GM21515 (cell line): Measurements from ENCODE around the gene CD69.
A peak's percentile ranks its signal among the peaks of the same experiment; 100 is the strongest.
"Not testable (repeated sequence)": the region's sequence is repeated elsewhere in the genome, so short reads cannot be mapped to it uniquely, and the experiment has no call there.

Experiments
- ATAC-seq: cut with Tn5 transposase; IDR thresholded peaks from one replicate; pipeline ENCODE4 v1.9.1; 2021; ENCODE audit not compliant: unreplicated experiment

The CD69 gene

DNA sequence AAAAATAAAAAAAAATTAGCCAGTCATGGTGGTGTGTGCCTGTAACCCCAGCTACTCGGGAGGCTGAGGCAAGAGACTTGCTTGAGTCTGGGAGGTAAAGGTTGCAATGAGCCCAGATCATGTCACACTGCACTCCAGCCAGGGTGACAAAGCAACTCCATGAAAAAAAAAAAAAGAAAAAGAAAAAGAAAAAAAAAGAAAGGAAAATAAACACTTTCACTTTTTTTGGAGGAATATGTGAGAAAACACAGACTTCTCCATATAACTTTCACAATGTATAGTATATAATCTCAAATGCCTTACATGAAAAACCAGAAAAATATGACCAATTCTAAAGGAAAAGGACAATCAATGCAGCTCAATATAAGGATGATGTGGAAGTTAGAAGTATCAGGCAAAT is 36.7 kb downstream of the CD69 start:
- ATAC-seq, result no peak

GRCh38 chr12:9721394-9722092 is 39.2 kb downstream of the CD69 start:
- peak; percentile 65 for ATAC-seq

DNA sequence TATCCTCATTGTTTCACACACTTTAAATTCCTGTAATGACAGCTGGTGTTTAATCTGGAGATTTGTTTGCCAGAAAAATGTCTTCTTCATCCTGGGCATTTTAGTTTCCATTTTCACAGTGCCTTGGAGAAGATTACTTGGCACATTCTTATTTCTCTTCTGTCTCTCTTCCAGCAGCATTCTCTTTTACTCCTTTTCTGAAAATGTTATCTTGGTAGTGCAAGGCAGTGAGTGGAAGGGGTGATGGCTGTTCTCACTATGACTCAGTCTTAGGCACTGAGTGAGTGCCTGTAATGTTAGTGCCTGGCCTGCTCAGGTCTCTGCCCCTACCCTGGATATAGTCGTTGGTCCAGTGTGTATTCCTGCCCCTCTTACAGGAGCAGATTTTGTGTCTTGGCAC is 40.9 kb downstream of the CD69 start:
- ATAC-seq, result no peak

DNA sequence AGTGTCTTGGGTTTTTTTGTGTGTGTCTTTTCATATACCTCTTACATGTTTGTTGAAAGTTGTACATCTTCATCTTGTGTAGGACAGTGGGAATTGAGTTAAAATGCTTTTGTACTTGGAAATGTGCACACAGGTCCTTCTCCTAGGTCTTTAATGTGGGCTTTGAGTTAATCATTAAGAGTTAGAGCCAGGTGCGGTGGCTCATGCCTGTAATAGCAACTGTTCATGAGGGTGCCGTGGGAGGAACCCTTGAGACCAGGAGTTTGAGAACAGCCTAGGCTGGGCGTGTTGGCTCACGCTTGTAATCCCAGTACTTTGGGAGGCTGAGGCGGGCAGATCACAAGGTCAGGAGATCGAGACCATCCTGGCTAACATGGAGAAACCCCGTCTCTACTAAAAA is 41.7 kb downstream of the CD69 start:
- no peak for ATAC-seq

- ATAC-seq, result no peak
Observed at GRCh38 chr12:9717070-9717925, 43.4 kb downstream of the CD69 start.

DNA sequence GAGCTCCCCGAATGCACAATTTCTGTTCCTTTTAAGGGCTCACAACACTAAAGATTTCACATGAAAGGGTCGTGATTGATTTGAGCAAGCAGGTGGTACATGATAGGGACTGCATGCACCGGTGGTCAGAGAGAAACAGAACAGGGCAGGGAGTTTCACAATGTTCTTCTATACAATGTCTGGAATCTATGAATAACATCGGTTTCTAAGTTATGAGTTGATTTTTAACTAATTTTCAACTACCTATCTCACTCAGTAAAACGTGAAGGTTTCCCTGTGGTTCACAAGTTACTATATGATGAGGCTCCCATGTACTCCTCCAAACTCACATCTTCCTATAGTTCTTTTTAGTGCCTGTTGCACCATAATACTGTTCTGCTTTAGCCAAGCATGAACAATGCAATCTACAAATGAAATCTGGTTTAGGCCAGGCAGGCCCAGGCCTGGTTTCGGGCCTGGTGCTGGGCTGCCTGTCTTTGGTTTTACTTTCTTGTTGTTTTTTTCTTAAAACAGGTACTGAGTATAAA is 47.6 kb downstream of the CD69 start:
- peak; percentile 73 for ATAC-seq

GRCh38 chr12:9711664-9712063 is 49.0 kb downstream of the CD69 start:
- no peak for ATAC-seq

DNA sequence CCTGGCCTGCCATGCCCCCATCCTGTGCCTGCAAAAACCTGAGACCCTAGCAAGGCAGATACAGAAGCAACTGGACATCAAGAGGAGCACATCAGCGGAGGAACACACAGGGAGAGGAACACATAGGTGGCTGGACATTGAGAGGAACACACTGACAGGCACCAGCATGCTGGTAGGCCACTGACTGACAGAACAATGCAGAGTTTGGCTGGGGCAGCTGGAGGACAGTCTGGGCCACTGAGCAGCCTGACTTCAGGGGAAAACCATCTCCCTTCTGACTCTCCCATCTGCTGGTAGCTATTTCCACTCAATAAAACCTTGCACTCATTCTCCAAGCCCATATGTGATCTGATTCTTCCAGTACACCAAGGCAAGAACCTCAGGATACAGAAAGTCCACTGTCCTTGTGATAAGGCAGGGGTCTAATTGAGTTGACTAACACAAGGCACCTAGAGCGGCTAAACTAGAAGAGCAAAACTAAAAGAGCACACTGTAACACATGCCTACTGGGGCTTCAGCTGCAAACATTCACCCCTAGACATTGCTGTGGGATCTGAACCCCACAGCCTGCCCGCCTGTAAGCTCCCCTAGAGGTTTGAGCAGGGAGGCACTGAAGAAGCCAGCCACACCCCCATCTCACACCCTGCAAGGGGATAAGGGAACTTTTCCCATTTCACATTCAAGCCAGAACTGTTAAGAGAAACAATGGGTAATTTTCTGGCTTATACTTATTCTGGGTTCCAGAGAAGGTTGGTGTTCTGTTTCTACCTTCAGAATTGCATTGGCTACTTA is 49.9 kb downstream of the CD69 start:
- ATAC-seq, result no peak

GRCh38 chr12:9708853-9709252 is 51.8 kb downstream of the CD69 start:
- ATAC-seq, result no peak

DNA sequence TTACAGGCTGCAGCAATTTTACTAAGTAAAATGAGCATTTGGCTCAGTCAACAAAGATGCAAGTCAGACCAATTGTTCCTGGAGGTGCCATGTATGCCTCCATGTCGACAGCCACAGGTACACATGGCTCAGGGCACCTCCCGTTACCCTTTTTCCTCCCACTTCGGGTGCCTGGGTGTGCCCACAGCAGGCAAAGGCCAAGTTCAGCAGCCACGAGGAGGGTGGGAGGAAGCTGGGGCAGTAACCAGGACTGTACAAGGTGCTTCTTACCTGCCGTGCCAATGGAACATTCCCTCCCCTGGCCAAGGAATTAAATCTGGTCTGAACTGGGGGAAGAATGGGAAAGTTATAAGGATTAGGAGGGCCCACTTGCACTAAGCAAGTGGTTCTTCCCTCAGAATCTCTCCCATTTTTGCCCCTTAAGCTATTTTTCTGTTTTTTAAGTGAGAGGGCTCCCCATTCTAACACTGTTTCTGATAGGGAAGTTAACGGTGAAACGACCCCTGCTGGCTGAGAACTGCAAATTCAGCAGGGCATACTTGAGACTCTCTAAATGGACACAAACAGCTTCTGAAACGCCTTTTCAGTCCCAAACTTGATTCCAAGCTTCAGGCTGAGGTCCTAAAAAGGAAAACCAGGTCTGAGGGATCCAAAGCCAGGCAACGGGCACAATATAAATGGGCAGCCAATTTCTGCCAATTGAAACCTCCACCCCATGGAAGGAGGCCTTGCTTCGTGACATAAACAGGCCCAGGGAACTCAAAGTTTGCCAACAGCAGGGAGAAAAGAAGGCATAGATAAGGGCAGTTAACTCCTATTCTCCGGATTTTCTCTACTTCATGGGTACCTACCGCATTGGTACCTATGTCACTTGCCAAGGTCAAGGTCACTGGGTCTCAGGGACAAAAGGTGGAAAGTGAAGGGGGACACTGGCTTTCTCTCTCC is 52.6 kb downstream of the CD69 start:
- no peak for ATAC-seq

DNA sequence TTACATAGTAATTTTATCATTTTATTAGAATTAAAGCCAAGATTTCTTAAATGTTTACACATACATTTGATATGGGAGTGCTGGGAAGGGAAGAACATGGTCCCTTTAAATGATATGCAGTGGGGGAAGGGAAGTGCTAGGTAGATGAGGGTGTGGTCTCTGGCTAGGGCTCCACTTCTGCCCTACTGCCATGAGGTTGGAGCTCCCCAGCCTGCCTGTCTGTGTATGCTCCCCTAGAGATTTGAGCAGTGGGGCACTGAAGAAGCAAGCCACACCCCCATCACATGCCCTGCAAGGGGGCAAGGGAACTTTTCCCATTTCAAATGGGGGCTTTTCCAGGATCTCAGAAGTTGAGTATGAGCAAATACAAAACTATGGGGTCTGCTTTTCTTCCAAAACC is 53.3 kb downstream of the CD69 start:
- no peak for ATAC-seq

DNA sequence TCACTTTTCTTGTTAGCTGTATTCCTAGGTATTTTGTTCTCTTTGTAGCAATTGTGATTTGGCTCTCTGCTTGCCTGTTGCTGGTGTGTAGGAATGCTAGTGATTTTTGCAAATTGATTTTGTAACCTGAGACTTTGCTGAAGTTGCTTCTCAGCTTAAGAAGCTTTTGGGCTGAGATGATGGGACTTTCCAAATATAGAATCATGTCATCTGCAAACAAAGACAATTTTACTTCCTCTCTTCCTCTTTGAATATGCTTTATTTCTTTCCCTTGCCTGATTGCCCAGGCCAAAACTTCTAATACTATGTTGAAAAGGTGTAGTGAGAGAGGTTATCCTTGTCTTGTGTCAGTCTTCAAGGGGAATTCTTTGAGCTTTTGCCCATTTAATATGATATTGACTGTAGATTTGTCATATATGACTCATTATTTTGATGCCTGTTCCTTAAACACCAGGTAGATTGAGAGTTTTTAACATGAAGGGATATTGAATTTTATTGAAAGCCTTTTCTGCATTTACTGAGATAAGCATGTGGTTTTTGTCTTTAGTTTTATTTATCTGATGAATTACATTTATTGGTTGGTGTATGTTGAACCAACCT is 54.5 kb downstream of the CD69 start:
- ATAC-seq, result no peak

- not testable (repeated sequence) for ATAC-seq
Observed at GRCh38 chr12:9704561-9704960, 56.1 kb downstream of the CD69 start.
